HG03159 (cell line): ENCODE measurements around the gene KCNK4.
"Not testable (repeated sequence)": the region's sequence is repeated elsewhere in the genome, so short reads cannot be mapped to it uniquely, and the experiment has no call there.

Source experiments
- ATAC-seq: cut with Tn5 transposase; IDR thresholded peaks from one replicate; pipeline ENCODE4 v1.9.1; 2021; ENCODE audit warnings: mild to moderate bottlenecking, moderate library complexity; ENCODE audit not compliant: unreplicated experiment

KCNK4 gene

DNA sequence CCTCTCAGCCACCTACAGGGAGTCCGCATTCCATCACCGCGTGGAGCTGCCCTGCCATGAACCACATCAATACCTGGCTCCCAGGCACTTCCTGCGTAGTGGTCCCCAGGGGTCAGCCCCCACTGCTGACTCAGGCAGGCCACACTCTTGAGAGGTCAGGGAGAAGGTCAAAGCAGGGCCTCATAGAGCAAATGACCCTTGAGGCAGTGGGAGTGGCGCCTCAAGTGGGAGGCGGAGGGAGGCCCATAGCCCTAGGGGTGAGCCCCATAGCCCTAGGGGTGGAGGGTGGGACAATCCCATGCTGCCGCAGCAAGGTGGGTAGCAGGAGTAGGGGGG is 31.8 kb downstream of the KCNK4 start:
- ATAC-seq: no peak

DNA sequence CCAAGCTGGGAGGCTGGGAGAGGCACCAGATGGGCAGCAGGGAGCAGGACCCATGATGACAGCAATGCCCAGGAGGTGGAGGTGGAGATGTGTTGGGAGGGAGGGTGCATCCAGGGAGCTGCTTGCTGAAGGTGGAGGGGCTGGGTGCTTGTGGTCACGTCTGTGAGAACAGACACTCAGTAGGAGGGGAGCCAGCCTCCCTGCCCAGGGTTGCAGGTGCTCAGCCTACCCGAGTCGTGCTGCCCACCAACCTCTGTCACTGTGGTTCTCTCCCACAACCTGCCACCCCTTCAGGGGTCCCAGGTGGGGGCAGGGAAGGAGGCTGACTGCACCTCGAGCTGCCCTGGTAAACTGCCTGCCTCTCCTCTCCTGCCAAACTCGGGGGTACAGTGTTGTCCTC is 32.3 kb downstream of the KCNK4 start:
- ATAC-seq: no peak

DNA sequence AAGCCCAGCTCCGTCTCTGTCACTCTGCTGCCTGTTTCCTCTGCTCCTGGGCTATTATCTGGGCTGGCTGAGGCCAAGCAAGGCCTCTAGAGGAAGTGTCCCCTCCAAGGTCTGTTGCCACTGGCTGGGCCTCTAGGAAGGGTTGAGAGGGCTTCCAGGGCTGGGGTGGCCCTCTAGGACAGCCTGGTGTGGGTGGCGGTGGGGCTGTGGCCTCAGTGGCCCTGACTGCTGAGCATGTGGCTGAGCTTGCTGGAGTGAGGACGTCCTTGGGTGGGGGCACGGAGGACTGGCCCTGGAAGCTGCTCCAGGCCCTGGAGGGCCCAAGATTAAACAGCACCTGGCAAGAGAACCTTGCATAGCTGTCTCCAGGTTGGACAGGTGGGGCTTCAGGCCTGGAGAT is 32.9 kb downstream of the KCNK4 start:
- not testable (repeated sequence) for ATAC-seq

DNA sequence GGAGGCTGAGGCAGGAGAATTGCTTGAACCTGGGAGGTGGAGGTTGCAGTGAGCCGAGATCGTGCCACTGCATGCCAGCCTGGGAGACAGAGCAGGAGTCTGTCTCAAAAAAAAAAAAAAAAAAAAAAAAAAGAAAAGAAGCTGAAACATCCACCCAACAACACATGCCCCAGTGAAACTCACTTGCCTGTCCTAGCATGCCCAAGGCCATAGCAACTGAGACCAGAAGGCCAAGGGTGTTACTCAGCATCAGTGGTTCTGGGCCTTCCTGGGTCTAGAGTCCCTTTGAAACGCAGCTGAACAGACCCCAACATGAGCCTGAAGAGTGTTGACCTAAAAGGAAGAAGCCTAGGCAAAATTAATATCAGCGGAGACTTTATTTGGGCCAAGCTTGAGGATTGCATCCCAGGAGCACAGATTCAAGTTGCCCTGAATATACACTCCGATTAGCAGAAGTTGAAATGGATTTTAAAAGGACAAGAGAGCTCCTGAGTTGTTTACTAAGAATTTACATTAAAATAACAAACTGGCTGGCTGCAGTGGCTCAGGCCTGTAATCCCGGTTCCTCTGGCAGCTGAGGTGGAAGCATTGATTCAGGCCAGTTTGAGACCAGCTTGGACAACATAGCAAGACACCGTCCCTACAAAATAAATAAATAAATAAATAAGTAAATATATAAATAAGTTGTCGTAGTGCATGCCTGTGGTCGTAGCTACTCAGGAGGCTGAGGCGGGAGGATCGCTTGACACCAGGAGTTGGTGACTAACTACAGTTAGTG is 33.8 kb downstream of the KCNK4 start:
- ATAC-seq: no peak

DNA sequence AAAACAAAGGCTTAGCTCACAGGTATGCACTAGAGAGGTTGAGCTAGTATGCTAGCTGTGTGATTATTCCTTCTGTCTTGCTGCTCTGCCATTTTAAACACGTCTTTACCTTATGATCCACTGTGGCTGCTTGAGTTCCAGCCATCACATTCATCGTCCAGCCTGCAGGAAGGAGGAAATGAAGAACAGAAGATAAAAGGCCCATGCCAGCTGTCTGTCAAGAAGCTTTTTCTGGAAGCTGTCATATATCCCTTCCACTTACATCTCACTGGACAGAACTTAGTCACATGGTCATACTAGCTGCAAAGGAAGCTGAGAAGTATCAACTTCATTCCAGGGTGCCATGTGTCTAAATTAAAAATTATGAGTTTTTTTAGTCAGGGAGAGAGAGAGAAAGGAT is 36.3 kb downstream of the KCNK4 start:
- ATAC-seq: no peak

DNA sequence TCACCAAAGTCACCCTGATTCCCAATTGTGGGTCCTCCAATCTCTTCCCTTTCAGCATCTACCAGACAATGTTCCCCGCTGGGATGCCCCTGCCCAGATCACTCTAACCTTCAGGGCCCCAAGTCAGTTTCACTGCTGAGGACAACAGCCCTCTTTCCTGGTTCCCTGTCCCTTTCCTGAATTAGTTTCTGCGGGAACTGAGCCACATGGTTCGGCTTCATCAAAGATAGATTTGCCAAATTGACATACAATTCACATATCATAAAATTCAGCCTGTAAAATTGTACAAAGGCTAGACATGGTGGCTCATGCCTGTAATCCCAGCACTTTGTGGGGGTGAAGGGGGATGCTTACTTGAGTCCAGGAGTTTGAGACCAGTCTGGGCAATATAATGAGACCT is 36.9 kb downstream of the KCNK4 start:
- ATAC-seq: no peak

DNA sequence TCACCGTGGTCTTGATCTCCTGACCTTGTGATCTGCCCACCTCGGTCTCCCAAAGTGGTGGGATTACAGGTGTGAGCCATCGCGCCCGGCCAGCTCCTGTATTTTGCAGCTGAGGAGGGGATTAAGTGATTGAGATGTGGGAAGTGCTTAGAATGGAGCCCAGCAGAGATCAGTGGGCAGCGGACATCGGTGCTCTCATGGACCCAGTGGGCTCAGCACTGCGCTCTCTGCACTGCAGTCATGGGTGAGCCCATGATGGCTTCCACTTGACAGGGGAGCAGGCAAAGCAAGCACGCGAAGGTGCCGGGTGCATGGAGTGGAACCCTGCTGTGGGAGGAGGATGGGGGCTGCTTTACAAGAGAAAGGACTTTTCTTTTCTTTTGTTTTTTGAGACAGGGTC is 39.8 kb downstream of the KCNK4 start:
- no peak for ATAC-seq

DNA sequence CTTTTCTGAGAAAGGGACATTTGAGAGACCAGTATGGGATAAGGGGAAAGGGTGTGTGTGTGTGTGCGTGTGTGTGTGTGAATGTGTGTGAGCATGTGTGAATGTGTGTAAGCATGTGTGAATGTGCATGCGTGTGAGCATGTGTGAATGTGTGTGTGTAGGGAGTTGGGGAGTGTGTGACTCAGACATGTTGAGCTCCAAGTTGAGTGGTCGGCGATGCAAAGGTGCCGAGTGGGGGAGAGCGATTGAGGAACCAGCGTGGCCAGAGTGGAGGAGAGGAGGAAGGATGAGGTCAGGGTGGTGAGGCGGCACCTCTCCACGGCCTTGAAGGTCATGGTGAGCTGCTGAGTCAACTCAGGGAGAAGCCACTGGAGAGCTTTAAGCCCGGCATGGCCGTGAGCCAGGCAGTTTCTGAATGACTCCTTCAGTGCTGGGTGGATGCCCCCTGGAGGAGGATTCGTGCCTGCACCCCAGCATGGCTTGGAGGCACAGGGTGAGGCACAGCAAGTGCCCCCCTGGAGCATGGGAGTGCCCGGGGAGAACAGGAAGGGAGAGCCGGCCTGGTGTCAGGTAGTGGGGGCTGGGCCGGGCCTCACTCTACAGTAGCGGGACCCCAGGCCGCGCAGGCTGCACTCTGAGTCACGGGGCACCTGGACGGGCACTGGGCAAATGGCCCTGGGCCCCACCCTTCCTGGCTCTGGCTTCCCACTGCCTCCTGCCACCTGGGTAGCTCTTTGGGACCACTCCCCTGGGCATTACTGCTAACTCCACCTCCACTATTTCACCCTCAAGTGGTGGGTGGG is 40.7 kb downstream of the KCNK4 start:
- peak; percentile 54 for ATAC-seq

DNA sequence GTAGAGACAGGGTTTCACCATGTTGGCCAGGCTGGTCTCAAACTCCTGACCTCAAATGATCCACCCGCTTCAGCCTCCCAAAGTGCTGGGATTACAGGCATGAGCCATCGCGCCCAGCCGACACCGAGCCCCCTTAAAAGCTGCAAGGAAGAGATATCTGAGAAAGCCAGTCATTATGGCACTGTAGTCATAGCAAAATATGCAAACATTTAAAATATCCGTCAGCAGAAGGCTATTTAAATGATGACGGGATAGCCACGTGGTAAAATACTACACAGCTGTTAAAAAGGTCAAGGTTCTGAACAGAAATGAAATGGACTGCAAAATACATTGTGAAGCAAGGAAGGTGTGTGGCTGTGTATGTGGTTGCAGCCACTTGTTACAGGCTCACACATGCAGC is 42.5 kb downstream of the KCNK4 start:
- no peak for ATAC-seq

DNA sequence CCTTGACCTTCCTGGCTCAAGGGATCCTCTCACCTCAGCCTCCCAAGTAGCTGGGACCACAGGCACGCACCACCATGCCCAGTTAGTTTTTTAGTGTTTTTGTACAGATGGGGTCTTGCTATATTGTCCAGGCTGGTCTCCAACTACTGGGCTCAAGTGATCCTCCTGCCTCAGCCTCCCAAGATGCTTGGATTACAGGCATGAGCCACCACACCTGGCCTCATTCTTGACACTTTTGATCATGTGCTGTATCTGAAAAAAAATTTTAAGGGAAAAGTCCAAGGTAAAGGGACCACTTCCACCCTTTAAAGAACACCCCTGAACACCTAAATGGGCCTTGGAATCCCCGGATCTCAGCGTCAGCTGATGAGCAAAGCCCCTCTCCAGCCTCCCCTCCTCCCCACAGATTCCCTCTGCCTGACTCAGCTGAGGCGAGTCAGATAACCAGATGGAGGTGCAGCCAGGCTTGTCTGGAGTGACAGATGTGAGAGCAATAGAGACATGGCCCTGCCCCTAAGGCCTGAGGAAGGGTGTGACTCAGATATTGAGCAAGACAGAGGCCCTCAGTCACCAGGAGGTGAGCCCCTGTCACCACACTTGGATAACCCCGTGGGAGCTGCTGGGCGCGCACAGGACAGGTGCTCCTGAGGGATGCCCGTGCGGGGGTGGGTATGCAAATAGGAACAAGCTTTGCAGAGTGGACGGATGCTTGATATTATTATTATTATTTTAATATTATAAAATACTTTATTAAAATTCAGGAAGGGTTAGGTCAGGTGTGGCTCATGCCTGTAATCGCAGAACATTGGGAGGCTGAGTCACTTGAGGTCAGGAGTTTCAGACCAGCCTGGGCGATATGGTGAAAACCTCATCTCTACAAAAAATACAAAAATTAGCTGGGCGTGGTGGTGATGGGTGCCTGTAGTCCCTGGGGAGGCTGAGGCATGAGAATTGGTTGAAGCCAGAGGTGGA is 43.9 kb downstream of the KCNK4 start:
- peak; percentile 73 for ATAC-seq

- ATAC-seq: no peak
These were observed 46.6 kb downstream of the KCNK4 start for GRCh38 chr11:64337538-64338249.

GRCh38 chr11:64338716-64339115 is 47.6 kb downstream of the KCNK4 start:
- no peak for ATAC-seq

- no peak for ATAC-seq
These were observed 48.2 kb downstream of the KCNK4 start for GRCh38 chr11:64339286-64339685.

GRCh38 chr11:64339754-64340408 is 48.8 kb downstream of the KCNK4 start, which contains the start of gene CCDC88B:
Gene CCDC88B (plus strand): TSS chr11:64340204. CDS start chr11:64340267, 63 bp downstream.
- ATAC-seq: peak; percentile 55

- ATAC-seq: no peak
These were observed 49.7 kb downstream of the KCNK4 start for GRCh38 chr11:64340671-64341335.

DNA sequence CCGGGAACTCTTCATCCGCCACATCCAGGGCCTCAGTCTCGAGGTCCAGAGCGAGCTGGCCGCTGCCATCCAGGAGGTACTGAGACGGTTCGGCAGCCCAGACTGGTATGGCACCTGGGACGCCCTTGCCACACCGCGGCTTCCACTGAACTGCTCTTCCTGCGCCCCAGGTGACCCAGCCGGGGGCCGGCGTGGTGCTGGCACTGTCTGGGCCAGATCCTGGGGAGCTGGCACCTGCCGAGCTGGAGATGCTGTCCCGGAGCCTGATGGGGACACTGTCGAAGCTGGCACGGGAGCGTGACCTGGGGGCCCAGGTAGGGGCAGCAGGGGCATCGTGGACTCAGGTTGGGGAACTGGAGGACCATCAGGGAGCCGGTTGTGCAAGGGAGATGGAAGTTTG is 50.3 kb downstream of the KCNK4 start:
- ATAC-seq: no peak

- peak; percentile 44 for ATAC-seq
These were observed 51.0 kb downstream of the KCNK4 start for GRCh38 chr11:64341851-64342791.
